Heart left ventricle (tissue), 13 donors: ENCODE data around the gene TRMT1.

ENCODE experiments used
- CTCF ChIP-seq, 12 donors: fragments of 200-600 bp; sonication (generic) in 4 of 12; IDR thresholded peaks; one replicate each; pipeline versions ENCODE4 v1.5.0 to v1.8.0; 2018 to 2022; ENCODE audit warnings: antibody characterized with exemption in 12 of 12, mild to moderate bottlenecking in 5 of 12
- POLR2A ChIP-seq, 2 donors: fragments of 450-650 bp; IDR thresholded peaks; one replicate each; pipeline ENCODE4 v1.6.1; 2017; ENCODE audit warnings: antibody characterized with exemption in 2 of 2, mild to moderate bottlenecking in 2 of 2, moderate library complexity in 2 of 2
- donor health status: ischemic (EF 13 %, LVEDD 7.1; RV severe dilation, severe dysfunction).
- donor health status: DM: no; HTN: yes; CAD: no.
- donor health status: DM: no; HTN: no; CAD: no.
- donor health status: ischemic (EF 25% LVEDD 6.9; RV normal size, moderate dysfunction).
- donor health status: ischemic (EF 25% LVEDD 5.7; RV mildly dilated, moderate dysfunction).
- donor health status: ischemic (EF 35%, LVEDD 5.7; RV mildly dilated, moderate dysfunction).
- donor health status: nonischemic (EF 11% LVEDD 7.7; RV severe dilation, severe dysfunction).
- donor health status: DM: yes; HTN: yes; CAD: no.
- donor health status: PGD.
- donor health status: ischemic (EF 29% LVEDD 5.4; RV normal size, mild dysfunction).
- donor health status: nonischemic (EF 23%, LVEDD 6.1; RV moderate dilation, normal function).

- TF ChIP-seq POLR2A (IDR thresholded peaks at IDR 0.05) (no peak), CTCF (IDR thresholded peaks at IDR 0.05) (no peak)
Observed at GRCh38 chr19:13063461-13064091, 53.0 kb downstream of the TRMT1 start.
